HG02884 (cell line): ENCODE measurements around the gene OR1F1.
"Not testable (repeated sequence)": the region's sequence is repeated elsewhere in the genome, so short reads cannot be mapped to it uniquely, and the experiment has no call there.

ENCODE experiments used
- ATAC-seq: cut with Tn5 transposase; IDR thresholded peaks from one replicate; pipeline ENCODE4 v1.9.1; 2021; ENCODE audit warnings: mild to moderate bottlenecking, moderate library complexity; ENCODE audit not compliant: unreplicated experiment

The OR1F1 gene

DNA sequence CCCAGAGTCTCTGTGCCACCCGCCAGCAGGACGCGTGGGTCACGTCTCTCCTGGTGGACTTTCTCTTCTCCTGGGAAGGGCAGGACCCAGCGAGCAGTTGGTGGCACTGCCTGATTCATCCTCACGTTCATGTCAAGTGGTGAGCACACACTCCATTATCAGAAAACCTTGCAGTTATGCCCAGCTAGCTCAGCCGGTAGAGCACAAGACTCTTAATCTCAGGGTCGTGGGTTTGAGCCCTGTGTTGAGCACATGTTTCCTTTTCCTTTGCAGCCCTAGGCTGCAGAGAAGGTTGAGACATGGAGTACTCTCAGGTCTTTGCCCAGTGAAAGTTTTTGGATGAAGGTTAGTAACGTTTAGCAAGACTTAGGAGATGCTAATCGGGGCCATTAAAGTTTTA, 8.0 kb downstream of the OR1F1 start:
- ATAC-seq: no peak

- not testable (repeated sequence) for ATAC-seq
Measured at GRCh38 chr16:3197694-3198333, 9.8 kb downstream of the OR1F1 start.

DNA sequence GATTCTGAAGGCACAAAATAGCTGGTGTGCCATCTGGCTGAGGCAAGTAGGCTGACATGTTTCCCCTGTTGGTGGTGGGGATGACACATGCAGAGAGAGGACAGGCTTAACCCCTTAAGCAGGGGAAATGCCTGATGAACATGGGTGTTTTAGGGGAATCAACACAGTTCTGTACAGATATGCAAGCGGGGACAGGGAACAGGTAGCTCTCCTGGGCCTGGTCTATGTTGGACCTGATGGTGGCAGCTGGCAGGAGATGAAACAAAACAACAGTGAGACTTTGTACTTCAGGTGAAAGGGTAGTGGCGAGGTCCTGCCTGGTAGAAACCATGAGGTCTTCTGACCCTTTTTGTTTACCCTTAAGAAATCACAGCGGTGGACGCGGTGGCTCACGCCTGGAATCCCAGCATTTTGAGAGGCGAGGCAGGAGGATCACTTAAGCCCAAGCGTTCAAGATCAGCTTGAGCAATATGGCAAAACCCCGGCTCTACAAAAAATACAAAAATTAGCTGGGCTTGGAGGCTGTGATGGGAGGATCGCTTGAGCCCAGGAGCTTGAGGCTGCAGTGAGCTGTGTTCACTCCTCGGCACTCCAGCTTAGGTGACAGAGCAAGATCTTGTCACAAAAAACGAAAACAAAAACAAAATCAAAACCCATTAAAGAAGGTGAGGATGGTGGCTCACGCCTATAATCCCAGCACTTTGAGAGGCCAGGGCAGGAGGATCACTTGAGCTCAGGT, 10.5 kb downstream of the OR1F1 start:
- no peak for ATAC-seq

GRCh38 chr16:3202903-3203539, 15.0 kb downstream of the OR1F1 start:
- no peak for ATAC-seq

GRCh38 chr16:3205939-3206338, 17.9 kb downstream of the OR1F1 start:
- ATAC-seq: not testable (repeated sequence)

GRCh38 chr16:3207086-3207953, 19.3 kb downstream of the OR1F1 start:
- no peak for ATAC-seq

GRCh38 chr16:3212006-3212405, 24.0 kb downstream of the OR1F1 start:
- no peak for ATAC-seq

DNA sequence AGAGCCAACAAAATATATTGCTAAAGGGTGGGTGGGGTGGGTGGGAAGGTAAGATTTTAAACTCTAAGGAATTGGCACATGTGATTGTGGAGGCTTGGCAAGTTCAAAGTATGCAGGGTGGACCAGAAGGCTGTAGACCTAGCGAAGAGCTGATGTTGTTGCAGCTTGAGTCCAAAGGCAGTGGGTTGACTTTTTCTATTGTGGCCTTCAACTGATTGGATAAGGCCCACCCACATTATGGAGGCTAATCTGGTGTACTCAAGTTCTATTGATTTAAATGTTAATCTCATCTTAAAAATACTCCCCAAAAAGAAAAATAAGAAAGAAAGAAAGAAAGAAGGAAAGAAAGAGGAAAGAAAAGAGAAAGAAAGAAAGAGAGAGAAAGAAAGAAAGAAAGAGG, 24.6 kb downstream of the OR1F1 start:
- ATAC-seq: no peak

DNA sequence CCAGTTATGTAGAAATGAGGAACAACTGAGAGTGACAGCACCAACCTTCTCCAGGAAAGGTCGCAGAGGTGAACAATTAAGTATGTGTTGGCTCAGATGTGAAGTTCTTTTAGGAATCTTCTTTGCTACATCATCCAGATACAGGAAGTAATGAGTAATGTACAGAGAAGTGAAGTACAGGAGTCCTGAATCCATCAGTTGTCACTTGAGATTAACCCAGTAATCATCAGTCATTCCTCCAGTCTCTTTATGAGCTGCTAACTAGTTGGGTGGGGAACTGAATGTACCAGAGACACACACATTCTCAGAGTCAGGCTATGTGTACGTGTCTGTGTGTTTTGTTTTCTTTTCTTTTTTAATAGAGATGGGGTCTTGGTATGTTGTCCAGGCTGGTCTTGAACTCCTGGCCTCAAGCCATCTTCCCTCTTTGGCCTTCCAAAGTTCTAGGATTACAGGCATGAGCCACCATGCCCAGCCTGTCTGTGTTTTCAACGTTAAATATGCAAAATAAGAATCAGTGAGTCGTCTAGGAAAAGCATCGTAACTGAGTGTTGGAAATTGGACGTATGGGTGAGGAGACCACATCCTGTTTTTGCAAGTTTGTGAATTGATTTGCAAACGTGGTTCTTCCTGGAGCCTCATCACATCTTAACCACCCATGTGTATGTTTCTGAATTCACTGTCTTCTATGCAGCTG, 27.0 kb downstream of the OR1F1 start:
- ATAC-seq: no peak

DNA sequence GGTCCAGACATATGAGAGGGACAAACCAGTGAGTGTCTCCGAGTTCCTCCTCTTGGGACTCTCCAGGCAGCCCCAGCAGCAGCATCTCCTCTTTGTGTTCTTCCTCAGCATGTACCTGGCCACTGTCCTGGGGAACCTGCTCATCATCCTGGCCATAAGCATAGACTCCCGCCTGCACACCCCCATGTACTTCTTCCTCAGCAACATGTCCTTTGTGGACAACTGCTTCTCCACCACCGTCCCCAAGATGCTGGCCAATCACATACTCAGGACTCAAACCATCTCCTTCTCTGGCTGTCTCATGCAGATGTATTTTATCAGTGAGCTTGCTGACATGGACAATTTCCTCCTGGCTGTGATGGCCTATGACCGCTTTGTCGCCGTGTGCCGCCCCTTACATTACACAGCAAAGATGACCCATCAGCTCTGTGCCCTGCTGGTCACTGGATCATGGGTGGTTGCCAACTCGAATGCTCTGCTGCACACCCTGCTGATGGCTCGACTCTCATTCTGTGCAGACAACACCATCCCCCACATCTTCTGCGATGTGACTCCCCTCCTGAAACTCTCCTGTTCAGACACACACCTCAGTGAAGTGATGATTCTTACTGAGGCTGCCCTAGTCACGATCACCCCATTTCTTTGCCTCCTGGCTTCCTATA, 27.7 kb downstream of the OR1F1 start:
- ATAC-seq: no peak

DNA sequence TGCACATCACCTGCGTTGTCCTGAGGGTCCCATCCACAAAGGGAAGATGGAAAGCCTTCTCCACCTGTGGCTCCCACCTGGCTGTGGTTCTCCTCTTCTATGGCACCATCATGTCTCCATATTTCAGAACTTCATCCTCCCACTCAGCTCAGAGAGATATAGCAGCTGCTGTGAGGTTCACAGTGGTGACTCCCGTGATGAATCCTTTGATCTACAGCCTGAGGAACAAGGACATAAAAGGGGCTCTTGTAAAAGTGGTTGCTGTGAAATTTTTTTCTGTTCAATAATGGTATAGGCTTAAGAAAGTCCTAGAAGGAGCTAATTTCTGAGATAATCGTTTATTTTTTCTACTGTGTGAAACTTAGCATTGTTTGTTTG, 28.2 kb downstream of the OR1F1 start:
- ATAC-seq: no peak

DNA sequence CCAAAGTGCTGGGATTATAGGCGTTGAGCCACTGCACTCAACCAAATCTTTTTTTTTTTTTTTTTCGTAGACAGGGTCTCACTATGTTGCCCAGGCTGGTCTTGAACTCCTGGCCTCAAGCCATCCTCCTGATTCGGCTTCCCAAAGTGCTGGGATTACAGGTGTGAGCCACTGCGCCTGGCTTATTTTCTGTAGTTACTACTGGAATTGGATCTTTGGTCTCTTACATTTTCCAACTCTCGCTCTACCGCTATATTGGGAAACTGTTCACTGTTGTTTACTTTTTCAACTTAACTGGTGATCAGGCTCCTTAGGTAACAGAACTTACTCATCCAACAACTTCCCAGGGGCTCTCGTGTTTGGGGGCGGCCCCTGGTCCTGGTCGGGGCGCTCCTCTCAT, 32.8 kb downstream of the OR1F1 start:
- no peak for ATAC-seq

GRCh38 chr16:3223913-3224515, 36.0 kb downstream of the OR1F1 start:
- ATAC-seq: no peak

GRCh38 chr16:3234543-3234856, 46.5 kb downstream of the OR1F1 start:
- no peak for ATAC-seq

DNA sequence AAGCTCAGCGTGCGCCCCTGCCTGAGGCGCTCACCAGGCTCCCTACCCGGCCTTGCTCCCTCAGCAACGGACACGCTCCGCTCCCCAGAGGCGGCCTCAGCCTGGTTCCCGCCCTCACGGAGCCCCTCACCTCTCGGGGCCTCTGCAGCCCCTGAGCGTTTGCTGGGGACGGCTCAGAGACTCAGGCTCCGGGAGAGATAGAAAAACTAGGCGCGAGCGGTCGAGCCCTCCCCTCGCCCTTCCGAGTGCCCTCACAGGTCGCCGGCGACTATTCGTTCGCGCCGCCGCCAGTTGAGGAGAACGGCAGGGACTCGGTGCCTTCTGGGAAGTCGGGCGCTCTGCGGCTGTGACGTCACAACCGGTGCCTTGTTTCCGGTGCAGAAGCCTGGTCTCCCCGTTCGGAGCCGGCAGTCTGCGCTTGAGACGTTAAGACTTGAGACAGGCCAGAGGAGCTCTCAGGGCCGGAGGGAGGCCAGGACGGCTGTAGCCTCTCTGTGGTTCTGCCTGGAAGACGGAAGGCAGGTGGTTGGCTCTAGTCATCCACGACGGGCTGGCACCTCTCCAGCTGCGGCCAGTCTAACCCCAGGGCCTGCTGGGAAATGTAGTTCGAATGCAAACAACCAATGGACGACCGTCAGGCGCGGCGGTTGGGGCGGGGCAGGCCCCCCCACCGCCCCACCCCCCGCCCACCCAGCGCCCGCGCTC, 47.0 kb downstream of the OR1F1 start, which contains the start of gene ZNF200:
TSS of gene ZNF200 (minus strand) at position 302 of the 705 bp plus-strand sequence. CDS start 1,403 bp downstream, outside the sequence.
- peak; percentile 88 for ATAC-seq

DNA sequence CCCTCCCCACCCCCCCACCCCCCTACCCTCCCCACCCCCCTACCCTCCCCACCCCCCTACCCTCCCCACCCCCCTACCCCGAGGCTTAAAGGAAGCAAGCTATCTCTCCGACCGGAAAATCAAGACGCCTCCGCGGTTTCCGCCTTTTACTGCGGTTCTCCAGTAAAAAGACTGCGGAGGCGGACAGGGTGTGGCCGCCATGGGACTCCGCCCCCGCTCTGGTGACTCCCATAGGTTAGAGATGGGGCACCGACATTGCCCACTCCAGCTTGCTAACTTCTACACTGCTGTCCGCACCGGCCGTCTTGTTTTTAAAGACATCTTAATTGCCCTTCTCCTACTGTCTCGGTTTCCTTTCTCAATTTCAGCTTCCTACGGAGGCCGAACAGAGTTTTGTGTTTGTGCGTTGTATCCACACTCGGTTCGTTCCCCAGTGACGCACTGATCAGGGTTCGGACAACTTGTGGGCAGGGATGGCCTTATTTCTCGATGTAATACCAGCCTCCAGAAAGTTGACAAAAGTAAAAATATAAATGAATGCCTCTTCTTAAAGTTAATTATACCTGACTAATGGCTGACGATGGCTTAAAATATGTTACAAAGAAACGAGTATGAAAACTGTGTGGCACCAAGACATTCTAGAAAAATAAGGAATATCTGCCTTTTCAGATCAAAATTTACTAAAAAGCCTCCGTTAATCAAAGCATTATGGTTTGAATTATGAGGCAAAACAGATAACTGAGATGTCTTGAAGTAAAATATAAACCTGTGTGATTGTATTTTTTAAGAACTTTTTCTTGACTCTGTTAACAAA, 48.1 kb downstream of the OR1F1 start:
- ATAC-seq: no peak

DNA sequence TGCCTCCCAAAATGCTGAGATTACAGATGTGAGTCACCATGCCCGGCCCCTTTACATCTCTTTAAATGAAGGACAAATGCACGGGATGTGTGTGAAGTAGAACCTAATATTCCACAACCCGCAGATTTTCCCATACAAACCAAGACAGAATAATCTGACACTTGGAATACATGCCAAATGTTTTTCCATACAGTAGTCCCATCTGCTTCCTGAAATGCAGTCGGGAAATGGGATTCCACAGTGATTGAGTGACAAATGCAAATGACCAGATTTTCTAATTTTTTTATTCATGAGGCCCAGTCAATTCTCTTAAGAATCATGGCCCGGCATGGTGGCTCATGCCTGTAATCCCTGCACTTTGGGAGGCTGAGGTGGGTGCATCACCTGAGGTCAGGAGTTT, 53.8 kb downstream of the OR1F1 start:
- ATAC-seq: no peak

DNA sequence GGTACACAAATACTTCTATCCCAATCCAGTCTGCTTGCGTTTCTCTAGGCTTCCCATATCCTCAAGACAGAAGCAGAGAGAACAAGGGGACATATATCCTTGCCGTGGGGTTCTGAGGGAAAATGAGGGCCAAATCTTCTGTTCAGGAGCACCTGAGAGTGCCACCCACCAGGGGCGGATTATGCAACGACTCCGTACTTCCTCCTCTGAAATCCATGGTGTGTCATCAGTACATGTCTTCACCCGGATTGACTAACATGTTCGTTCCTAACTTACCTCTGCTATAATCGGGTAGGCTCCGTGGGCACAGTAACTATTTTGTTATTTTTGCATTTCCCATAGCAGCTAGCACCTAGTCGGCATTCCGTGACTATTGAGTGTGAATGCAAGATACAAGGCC, 54.7 kb downstream of the OR1F1 start:
- ATAC-seq: no peak
